Cardiac muscle cell (in vitro differentiated cells and primary cell): Measurements from ENCODE around the gene CDH23. TPM values are rescaled to one million over a fixed set of nuclear protein-coding genes. Genes with fewer than 3 reads are reported as not detected.
A peak's percentile ranks its signal among the peaks of the same experiment; 100 is the strongest.

Source experiments
- DNase-seq, 2 donors: peaks; one replicate each; pipeline versions ENCODE4 v3.0.0 to v3.0.0-alpha.2; 2010 to 2017; ENCODE audit warnings: low read depth in 1 of 2, low spot score in 1 of 2
- H3K27ac ChIP-seq: fragments of 200-600 bp; sonication (generic); 2 replicates; pipeline ENCODE4 v1.5.1; 2016
- H3K27me3 ChIP-seq: fragments of 200-600 bp; sonication (generic); 2 replicates; pipeline ENCODE4 v1.6.0; 2016; ENCODE audit warnings: control low read depth
- H3K36me3 ChIP-seq: fragments of 200-600 bp; sonication (generic); 2 replicates; pipeline ENCODE4 v1.5.1; 2016; ENCODE audit warnings: control low read depth
- H3K4me1 ChIP-seq: fragments of 200-600 bp; sonication (generic); 2 replicates; pipeline ENCODE4 v1.8.1; 2017; ENCODE audit warnings: low read depth, mild to moderate bottlenecking, mixed run types
- H3K4me3 ChIP-seq: fragments of 200-600 bp; sonication (generic); 2 replicates; pipeline ENCODE4 v1.5.1; 2016; ENCODE audit warnings: mild to moderate bottlenecking
- H3K9me3 ChIP-seq: fragments of 200-600 bp; sonication (generic); 2 replicates; pipeline ENCODE4 v1.5.1; 2017; ENCODE audit warnings: low read depth, mild to moderate bottlenecking, control low read depth
- polyA plus RNA-seq: library from polyadenylated mRNA; unstranded; fragments of >200 nt; fragmentation: Nextera tagmentation; extraction: Ambion mirVana; gene quantifications from 2 replicates; pipeline ENCODE4 v1.2.1, GENCODE V29; 2016
- total RNA-seq: library from RNA; depleted of rRNA; stranded (reverse); fragments of >200 nt; gene quantifications from 2 replicates; pipeline ENCODE4 v1.2.3, GENCODE V29; 2016
- TF ChIP-seq, protein P1 (sequence below): IDR thresholded peaks from 2 replicates; pipeline ENCODE4 v1.5.1; 2012; ENCODE audit warnings: low read depth, mild to moderate bottlenecking, low read length

The CDH23 gene
- total and polyA plus RNA-seq, 2 experiments from 2014 or later, result 0.05 to 0.51 TPM

DNA sequence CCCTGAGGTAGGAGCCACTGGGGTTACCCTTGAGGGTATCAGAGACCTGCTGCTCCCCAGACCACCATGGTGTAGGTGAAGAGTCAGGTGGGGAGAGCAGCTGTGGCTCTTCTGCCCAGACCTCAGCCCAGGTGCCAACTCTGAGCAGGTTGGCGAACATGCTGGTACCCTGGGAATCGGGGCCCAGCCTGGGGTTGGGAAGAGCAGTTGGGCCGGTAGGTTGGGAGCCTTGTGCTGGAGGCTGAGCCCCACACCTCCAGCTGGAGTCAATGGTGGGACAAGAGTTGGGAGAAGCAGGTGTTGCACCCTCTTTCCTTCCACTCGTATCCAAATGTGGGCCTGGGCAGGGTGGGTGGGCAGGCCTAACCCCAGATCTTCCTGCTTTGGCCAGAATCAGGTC lies 114.5 kb downstream of the CDH23 start:
- TF ChIP-seq, protein P1, sequence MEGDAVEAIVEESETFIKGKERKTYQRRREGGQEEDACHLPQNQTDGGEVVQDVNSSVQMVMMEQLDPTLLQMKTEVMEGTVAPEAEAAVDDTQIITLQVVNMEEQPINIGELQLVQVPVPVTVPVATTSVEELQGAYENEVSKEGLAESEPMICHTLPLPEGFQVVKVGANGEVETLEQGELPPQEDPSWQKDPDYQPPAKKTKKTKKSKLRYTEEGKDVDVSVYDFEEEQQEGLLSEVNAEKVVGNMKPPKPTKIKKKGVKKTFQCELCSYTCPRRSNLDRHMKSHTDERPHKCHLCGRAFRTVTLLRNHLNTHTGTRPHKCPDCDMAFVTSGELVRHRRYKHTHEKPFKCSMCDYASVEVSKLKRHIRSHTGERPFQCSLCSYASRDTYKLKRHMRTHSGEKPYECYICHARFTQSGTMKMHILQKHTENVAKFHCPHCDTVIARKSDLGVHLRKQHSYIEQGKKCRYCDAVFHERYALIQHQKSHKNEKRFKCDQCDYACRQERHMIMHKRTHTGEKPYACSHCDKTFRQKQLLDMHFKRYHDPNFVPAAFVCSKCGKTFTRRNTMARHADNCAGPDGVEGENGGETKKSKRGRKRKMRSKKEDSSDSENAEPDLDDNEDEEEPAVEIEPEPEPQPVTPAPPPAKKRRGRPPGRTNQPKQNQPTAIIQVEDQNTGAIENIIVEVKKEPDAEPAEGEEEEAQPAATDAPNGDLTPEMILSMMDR, result no peak
- H3K36me3 ChIP-seq, result no peaks in the 10 kb centered on the region
- H3K4me3 ChIP-seq, result no peak overlapping the region
- H3K9me3 ChIP-seq, result no peaks in the 10 kb centered on the region
- H3K4me1 ChIP-seq, result peaks cover 9% of the 10 kb centered on the region
- H3K27me3 ChIP-seq, result no peaks in the 10 kb centered on the region
- DNase-seq, result no peak
- H3K27ac ChIP-seq, result no peak overlapping the region

GRCh38 chr10:71512312-71512711 lies 115.6 kb downstream of the CDH23 start:
- no peaks in the 10 kb centered on the region for H3K36me3 ChIP-seq
- no peaks in the 10 kb centered on the region for H3K9me3 ChIP-seq
- no peaks in the 10 kb centered on the region for H3K27me3 ChIP-seq
- no peak for DNase-seq
- H3K27ac ChIP-seq, result no peak overlapping the region
- H3K4me1 ChIP-seq, result peaks cover 9% of the 10 kb centered on the region
- no peak overlapping the region for H3K4me3 ChIP-seq
- TF ChIP-seq, protein P1, result no peak

- H3K36me3 ChIP-seq, result no peaks in the 10 kb centered on the region
- TF ChIP-seq, protein P1, result no peak
- peaks cover 9% of the 10 kb centered on the region for H3K4me1 ChIP-seq
- DNase-seq, result peak; percentile 18 to 56
- no peaks in the 10 kb centered on the region for H3K9me3 ChIP-seq
- H3K4me3 ChIP-seq, result no peak overlapping the region
- H3K27me3 ChIP-seq, result no peaks in the 10 kb centered on the region
- H3K27ac ChIP-seq, result no peak overlapping the region
Observed at GRCh38 chr10:71512761-71513539, 116.2 kb downstream of the CDH23 start.

DNA sequence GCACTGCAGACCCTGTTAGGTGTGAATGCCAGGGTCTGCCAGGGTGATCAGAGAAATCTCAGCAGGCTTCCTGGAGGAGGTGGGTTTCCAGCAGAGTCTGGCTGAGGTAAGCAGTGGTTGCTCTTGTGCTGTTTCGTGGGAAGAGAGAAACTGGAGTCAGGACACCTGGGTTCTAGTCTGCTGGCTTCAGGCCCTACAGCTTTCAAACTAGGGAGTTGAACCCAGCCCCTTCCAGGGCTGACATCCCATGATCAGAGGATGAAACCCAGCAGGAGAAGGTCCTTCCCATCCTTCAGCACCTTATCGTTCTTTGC lies 116.8 kb downstream of the CDH23 start:
- DNase-seq, result no peak
- peaks cover 9% of the 10 kb centered on the region for H3K4me1 ChIP-seq
- no peaks in the 10 kb centered on the region for H3K9me3 ChIP-seq
- H3K27me3 ChIP-seq, result no peaks in the 10 kb centered on the region
- H3K36me3 ChIP-seq, result no peaks in the 10 kb centered on the region
- no peak overlapping the region for H3K4me3 ChIP-seq
- H3K27ac ChIP-seq, result no peak overlapping the region
- TF ChIP-seq, protein P1, result no peak

DNA sequence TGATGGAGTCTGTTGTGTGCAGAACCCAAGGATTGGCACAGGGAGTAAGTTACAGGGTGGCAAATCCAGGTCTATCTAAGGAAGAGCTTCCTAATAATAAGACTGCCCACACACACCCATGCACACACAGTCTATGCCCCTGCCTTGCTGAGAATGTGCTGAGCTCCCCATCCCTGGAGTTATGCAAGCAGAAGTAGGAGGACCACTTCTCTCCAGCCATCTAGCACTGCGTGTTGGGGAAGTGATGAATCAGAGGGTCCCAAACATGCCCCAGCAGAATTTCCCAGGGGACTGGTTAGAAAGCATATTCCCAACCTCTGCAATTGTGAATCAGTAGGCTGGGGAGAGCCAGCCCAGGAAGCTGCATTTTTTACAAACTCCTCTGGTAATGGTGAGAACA lies 117.2 kb downstream of the CDH23 start:
- Histone ChIP-seq H3K9me3 (no peaks in the 10 kb centered on the region), H3K27ac (no peak overlapping the region), H3K4me1 (peaks cover 9% of the 10 kb centered on the region), H3K27me3 (no peaks in the 10 kb centered on the region), H3K36me3 (no peaks in the 10 kb centered on the region), H3K4me3 (no peak overlapping the region)
- DNase-seq, result no peak
- TF ChIP-seq, protein P1, result no peak
